ENCODE measurements around the gene FAM81A.

Gene FAM81A

GRCh38 chr15:59443341-59444072, 5.5 kb downstream of the FAM81A start:
- Histone ChIP-seq H3K4me3 (ENCODE audit: low read depth in 1 of 2, low read length in 2 of 2) (no peak overlapping the region), H3K36me3 (ENCODE audit: insufficient read depth, low read length) (no peaks in the 10 kb centered on the region), H3K9ac (ENCODE audit: low read depth, low read length) (no peak overlapping the region), H3K79me2 (ENCODE audit: insufficient read depth, low read length) (no peaks in the 10 kb centered on the region), H3K27me3 (ENCODE audit: insufficient read depth, low read length, poor library complexity) (peaks cover 4% of the 10 kb centered on the region), H3K4me1 (ENCODE audit: insufficient read depth, low read length) (peaks cover under 1% of the 10 kb centered on the region; the same call in 1 of the 2 replicates), H3K27ac (ENCODE audit: low read length) (no peak overlapping the region), H4K20me1 (ENCODE audit: insufficient read depth, low read length) (no peaks in the 10 kb centered on the region), H3K4me2 (ENCODE audit: insufficient read depth, low read length) (no peak overlapping the region), H2AFZ (ENCODE audit: low read depth, low read length) (no peak overlapping the region), H3K9me3 (ENCODE audit: insufficient read depth, low read length, severe bottlenecking) (no peaks in the 10 kb centered on the region)
- ATAC-seq (ENCODE audit: insufficient read depth, low read depth) (no peak), DNase-seq (no peak)
- no peak for TF ChIP-seq EZH2 (IDR thresholded peaks at IDR 0.05; ENCODE audit: borderline replicate concordance, low read depth, low read length, severe bottlenecking)
- TF ChIP-seq, protein P1, sequence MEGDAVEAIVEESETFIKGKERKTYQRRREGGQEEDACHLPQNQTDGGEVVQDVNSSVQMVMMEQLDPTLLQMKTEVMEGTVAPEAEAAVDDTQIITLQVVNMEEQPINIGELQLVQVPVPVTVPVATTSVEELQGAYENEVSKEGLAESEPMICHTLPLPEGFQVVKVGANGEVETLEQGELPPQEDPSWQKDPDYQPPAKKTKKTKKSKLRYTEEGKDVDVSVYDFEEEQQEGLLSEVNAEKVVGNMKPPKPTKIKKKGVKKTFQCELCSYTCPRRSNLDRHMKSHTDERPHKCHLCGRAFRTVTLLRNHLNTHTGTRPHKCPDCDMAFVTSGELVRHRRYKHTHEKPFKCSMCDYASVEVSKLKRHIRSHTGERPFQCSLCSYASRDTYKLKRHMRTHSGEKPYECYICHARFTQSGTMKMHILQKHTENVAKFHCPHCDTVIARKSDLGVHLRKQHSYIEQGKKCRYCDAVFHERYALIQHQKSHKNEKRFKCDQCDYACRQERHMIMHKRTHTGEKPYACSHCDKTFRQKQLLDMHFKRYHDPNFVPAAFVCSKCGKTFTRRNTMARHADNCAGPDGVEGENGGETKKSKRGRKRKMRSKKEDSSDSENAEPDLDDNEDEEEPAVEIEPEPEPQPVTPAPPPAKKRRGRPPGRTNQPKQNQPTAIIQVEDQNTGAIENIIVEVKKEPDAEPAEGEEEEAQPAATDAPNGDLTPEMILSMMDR (IDR thresholded peaks at IDR 0.05; ENCODE audit: borderline replicate concordance, extremely low read depth, low read length, poor library complexity, severe bottlenecking), result no peak

GRCh38 chr15:59444081-59444835, 6.3 kb downstream of the FAM81A start:
- no peaks in the 10 kb centered on the region for H4K20me1 ChIP-seq (ENCODE audit: insufficient read depth, low read length)
- H3K4me2 ChIP-seq (ENCODE audit: insufficient read depth, low read length), result no peak overlapping the region
- no peak overlapping the region for H3K27ac ChIP-seq (ENCODE audit: low read length)
- no peak overlapping the region for H3K4me3 ChIP-seq (ENCODE audit: low read depth in 1 of 2, low read length in 2 of 2)
- H3K79me2 ChIP-seq (ENCODE audit: insufficient read depth, low read length), result no peaks in the 10 kb centered on the region
- H3K4me1 ChIP-seq (ENCODE audit: insufficient read depth, low read length), result no peaks in the 10 kb centered on the region
- DNase-seq (no peak), ATAC-seq (ENCODE audit: insufficient read depth, low read depth) (no peak)
- no peaks in the 10 kb centered on the region for H3K9me3 ChIP-seq (ENCODE audit: insufficient read depth, low read length, severe bottlenecking)
- no peak for TF ChIP-seq EZH2 (IDR thresholded peaks at IDR 0.05; ENCODE audit: borderline replicate concordance, low read depth, low read length, severe bottlenecking)
- TF ChIP-seq, protein P1 (IDR thresholded peaks at IDR 0.05; ENCODE audit: borderline replicate concordance, extremely low read depth, low read length, poor library complexity, severe bottlenecking), result no peak
- H3K36me3 ChIP-seq (ENCODE audit: insufficient read depth, low read length), result no peaks in the 10 kb centered on the region
- H3K9ac ChIP-seq (ENCODE audit: low read depth, low read length), result no peak overlapping the region
- H3K27me3 ChIP-seq (ENCODE audit: insufficient read depth, low read length, poor library complexity), result peaks cover 4% of the 10 kb centered on the region
- H2AFZ ChIP-seq (ENCODE audit: low read depth, low read length), result no peak overlapping the region

DNA sequence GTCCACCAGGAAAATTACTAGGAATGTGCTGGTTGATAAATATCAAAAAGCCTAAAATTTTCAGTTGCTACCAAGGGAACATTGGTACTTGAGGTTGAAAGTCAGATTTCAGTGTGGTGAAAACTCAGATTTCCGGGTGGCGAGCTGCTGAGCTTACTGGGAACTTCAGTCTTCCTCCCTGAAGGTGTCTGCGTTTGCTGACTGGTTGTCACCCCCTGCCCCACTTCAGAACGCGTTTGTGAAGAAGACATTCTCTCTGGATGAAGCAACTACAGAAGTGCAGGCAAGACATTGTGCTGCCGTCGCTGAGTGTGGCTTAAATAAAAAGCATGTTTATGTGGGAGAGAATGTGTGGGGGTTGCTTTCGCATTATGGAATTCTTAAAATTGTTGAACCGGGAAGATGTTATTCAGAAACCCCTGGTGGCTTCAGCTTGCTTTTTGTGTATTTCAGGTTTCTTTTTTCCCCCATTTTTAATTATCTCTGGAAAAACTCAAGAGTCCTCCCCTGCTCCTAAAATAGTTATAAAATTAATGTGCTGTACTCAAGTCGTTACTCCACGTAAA, 7.1 kb downstream of the FAM81A start:
- H3K27ac ChIP-seq (ENCODE audit: low read length), result no peak overlapping the region
- H3K4me1 ChIP-seq (ENCODE audit: insufficient read depth, low read length), result no peaks in the 10 kb centered on the region
- H3K79me2 ChIP-seq (ENCODE audit: insufficient read depth, low read length), result no peaks in the 10 kb centered on the region
- no peak for TF ChIP-seq EZH2 (IDR thresholded peaks at IDR 0.05; ENCODE audit: borderline replicate concordance, low read depth, low read length, severe bottlenecking)
- TF ChIP-seq, protein P1 (IDR thresholded peaks at IDR 0.05; ENCODE audit: borderline replicate concordance, extremely low read depth, low read length, poor library complexity, severe bottlenecking), result no peak
- no peak for ATAC-seq (ENCODE audit: insufficient read depth, low read depth)
- DNase-seq, result no peak
- no peaks in the 10 kb centered on the region for H3K36me3 ChIP-seq (ENCODE audit: insufficient read depth, low read length)
- H3K9me3 ChIP-seq (ENCODE audit: insufficient read depth, low read length, severe bottlenecking), result no peaks in the 10 kb centered on the region
- no peak overlapping the region for H3K9ac ChIP-seq (ENCODE audit: low read depth, low read length)
- no peak overlapping the region for H3K4me2 ChIP-seq (ENCODE audit: insufficient read depth, low read length)
- peaks cover 4% of the 10 kb centered on the region for H3K27me3 ChIP-seq (ENCODE audit: insufficient read depth, low read length, poor library complexity)
- no peak overlapping the region for H2AFZ ChIP-seq (ENCODE audit: low read depth, low read length)
- no peak overlapping the region for H3K4me3 ChIP-seq (ENCODE audit: low read depth in 1 of 2, low read length in 2 of 2)
- no peaks in the 10 kb centered on the region for H4K20me1 ChIP-seq (ENCODE audit: insufficient read depth, low read length)
